ENCODE data around the gene OR8K3.

Gene OR8K3

DNA sequence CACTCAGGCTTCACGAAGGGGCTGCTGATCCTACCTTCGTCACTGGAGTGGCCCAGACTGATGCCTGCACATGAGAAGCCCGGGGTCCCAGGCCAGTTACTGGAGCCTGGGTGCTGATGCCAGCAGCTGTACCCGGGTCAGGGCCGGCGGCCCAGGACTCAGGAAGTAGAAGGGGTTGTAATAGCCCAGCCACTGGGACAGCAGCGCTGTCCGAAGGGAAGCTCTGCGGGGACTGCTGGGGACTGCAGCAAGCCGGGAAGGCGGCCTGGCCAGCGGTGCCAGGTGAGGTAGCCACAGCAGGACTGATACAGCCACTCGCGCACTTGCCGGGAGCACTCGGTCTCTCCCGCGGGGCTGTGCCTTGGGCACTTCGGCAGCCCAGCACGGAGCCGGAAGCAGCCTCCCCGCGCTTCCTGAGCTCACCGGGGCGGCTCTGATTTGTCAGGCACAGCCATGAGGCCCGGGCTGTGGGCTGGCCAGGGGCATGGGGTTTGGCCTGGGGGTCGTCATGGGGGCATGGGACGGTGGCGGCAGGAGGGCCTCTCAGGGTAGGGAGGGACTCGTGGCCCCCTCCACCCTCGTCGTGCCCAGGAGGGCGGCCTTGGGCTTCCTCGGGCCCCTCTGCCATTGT is 17.0 kb downstream of the OR8K3 start:
- H3K27me3 ChIP-seq (replicated peaks; ENCODE audit: control insufficient read depth, insufficient read depth, low read length), result no peaks in the 10 kb centered on the region
- TF ChIP-seq, protein P1, sequence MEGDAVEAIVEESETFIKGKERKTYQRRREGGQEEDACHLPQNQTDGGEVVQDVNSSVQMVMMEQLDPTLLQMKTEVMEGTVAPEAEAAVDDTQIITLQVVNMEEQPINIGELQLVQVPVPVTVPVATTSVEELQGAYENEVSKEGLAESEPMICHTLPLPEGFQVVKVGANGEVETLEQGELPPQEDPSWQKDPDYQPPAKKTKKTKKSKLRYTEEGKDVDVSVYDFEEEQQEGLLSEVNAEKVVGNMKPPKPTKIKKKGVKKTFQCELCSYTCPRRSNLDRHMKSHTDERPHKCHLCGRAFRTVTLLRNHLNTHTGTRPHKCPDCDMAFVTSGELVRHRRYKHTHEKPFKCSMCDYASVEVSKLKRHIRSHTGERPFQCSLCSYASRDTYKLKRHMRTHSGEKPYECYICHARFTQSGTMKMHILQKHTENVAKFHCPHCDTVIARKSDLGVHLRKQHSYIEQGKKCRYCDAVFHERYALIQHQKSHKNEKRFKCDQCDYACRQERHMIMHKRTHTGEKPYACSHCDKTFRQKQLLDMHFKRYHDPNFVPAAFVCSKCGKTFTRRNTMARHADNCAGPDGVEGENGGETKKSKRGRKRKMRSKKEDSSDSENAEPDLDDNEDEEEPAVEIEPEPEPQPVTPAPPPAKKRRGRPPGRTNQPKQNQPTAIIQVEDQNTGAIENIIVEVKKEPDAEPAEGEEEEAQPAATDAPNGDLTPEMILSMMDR (IDR thresholded peaks at IDR 0.05; ENCODE audit: insufficient read depth, low read length, poor library complexity, severe bottlenecking), result no peak
- DNase-seq (ENCODE audit: extremely low read depth, insufficient read length), result no peak

DNA sequence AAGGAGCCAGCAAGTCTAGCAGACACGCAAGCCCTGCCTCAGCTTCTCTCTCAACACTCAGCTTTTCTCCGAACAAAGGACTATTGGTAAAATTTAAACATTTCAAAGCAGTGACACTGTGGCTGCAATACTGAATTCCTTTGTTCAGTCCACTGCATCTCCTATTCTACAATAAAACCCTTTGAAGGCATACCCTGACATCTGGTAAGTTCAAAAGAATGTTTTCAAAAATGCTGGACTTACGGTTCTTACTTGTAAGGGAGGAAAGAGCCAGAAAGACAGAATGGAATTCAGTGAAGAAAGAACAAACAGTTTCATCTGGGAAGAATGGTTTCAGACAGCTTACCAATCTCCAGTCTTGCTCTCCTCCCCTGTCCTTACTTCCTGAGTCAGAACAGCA is 18.2 kb downstream of the OR8K3 start:
- Histone ChIP-seq H3K36me3 (ENCODE audit: control insufficient read depth, insufficient read depth, low read length) (no peaks in the 10 kb centered on the region), H3K4me3 (replicated peaks; ENCODE audit: low read depth, low read length) (no peak overlapping the region), H3K27me3 (replicated peaks; ENCODE audit: control insufficient read depth, insufficient read depth, low read length) (no peaks in the 10 kb centered on the region)
- TF ChIP-seq, protein P1 (IDR thresholded peaks at IDR 0.05; ENCODE audit: insufficient read depth, low read length, poor library complexity, severe bottlenecking), result no peak
- DNase-seq (ENCODE audit: extremely low read depth, insufficient read length), result no peak

More for the DNA sequence above, 17.0 kb downstream of the OR8K3 start:
- Histone ChIP-seq H3K4me3 (replicated peaks; ENCODE audit: low read depth, low read length) (no peak overlapping the region), H3K36me3 (ENCODE audit: control insufficient read depth, insufficient read depth, low read length) (no peaks in the 10 kb centered on the region)

- TF ChIP-seq, protein P1 (IDR thresholded peaks at IDR 0.05; ENCODE audit: insufficient read depth, low read length, poor library complexity, severe bottlenecking), result no peak
- Histone ChIP-seq H3K36me3 (ENCODE audit: control insufficient read depth, insufficient read depth, low read length) (no peaks in the 10 kb centered on the region), H3K4me3 (replicated peaks; ENCODE audit: low read depth, low read length) (no peak overlapping the region), H3K27me3 (replicated peaks; ENCODE audit: control insufficient read depth, insufficient read depth, low read length) (no peaks in the 10 kb centered on the region)
- DNase-seq (ENCODE audit: extremely low read depth, insufficient read length), result no peak
These were observed 25.3 kb downstream of the OR8K3 start for GRCh38 chr11:56340289-56340688.

GRCh38 chr11:56345739-56346138 is 30.8 kb downstream of the OR8K3 start, which contains the start of gene OR8K1:
Gene OR8K1, plus strand, starts transcription at chr11:56346039. Its CDS starts 0 bp downstream, at chr11:56346039.
- Histone ChIP-seq H3K27me3 (replicated peaks; ENCODE audit: control insufficient read depth, insufficient read depth, low read length) (no peaks in the 10 kb centered on the region), H3K4me3 (replicated peaks; ENCODE audit: low read depth, low read length) (no peak within 1 kb of the TSS), H3K36me3 (ENCODE audit: control insufficient read depth, insufficient read depth, low read length) (no peaks in the 10 kb centered on the region)
- no peak for DNase-seq (ENCODE audit: extremely low read depth, insufficient read length)
- TF ChIP-seq, protein P1 (IDR thresholded peaks at IDR 0.05; ENCODE audit: insufficient read depth, low read length, poor library complexity, severe bottlenecking), result no peak

DNA sequence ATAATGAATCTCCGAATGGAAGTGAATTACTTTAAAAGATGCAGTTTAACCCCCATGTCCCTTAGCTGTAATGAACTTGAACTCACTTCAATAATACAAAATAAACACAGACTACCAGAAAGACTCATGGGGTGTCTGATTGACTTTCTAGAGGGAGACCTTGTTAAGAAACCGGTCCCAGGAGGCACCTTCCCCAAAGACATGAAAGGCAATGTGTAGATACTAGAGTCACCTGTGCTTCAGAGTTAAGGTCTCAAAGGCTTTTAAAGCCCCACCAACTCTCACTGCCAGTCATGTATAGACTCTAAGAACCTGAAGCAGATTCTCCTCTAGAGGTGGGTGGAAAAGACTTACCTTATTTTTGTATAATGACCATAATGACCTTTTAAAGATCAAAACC is 39.0 kb downstream of the OR8K3 start, which contains the start of gene OR8J1:
Gene OR8J1 (plus strand): TSS at position 301 of the 400 bp plus-strand sequence. CDS start 5,956 bp downstream, outside the sequence.
- TF ChIP-seq, protein P1 (IDR thresholded peaks at IDR 0.05; ENCODE audit: insufficient read depth, low read length, poor library complexity, severe bottlenecking), result no peak
- no peak within 1 kb of the TSS for H3K4me3 ChIP-seq (replicated peaks; ENCODE audit: low read depth, low read length)
- DNase-seq (ENCODE audit: extremely low read depth, insufficient read length), result no peak
- H3K27me3 ChIP-seq (replicated peaks; ENCODE audit: control insufficient read depth, insufficient read depth, low read length), result no peaks in the 10 kb centered on the region
- H3K36me3 ChIP-seq (ENCODE audit: control insufficient read depth, insufficient read depth, low read length), result no peaks in the 10 kb centered on the region

All from GM06990 (cell line).